Mammary microvascular endothelial cell (primary cell): ENCODE measurements around the gene TEN1. TPM values are rescaled to one million over a fixed set of nuclear protein-coding genes. Genes with fewer than 3 reads are reported as not detected.

Experiments
- total RNA-seq: library from RNA; depleted of rRNA; stranded (reverse); fragments of >200 nt; gene quantifications from 2 replicates; pipeline ENCODE4 v1.2.3, GENCODE V29; 2015

TEN1 gene, protein sequence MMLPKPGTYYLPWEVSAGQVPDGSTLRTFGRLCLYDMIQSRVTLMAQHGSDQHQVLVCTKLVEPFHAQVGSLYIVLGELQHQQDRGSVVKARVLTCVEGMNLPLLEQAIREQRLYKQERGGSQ
- 13.9 and 23.3 TPM in 2 replicates for total RNA-seq

DNA sequence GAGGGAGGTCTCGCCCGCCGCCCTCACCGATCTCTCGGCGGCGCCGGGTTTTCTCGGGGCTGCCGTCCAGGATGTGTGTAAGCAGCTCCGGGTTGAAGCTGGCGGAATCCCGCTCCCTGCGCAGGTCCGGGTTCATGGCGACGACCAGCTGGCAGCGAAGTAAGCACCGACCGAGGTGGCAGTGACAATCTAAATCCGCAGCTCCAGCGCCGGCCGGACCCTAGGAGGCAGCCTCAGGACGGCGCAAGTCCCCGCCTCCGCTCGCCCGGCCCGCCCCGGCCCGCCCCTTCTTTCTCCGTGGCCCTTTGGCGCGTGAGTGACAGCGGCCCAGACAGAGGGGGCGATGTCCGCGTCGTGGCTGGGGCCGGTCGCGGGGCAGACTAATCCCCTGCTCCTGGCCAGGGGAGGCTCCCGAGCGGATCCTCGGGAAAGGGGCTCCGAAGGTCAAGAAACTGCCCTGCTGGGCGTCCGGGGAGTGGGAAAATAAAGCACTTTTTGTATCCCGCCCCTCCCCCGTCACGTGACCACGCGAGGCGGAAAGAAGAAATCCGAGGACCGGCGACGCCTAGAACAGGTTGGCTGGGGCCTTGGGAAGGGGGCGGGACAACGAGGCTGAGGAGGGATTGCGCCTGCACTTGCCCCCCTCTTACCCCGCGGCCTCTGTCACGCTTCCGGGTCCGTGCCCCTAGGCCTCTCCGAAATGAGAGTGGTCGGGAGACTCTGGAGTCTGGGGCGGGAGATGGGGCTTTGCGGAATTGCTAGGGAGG is at the start of gene TEN1, which contains the start of gene ACOX1:
TSS of gene TEN1 (plus strand) at position 303 of the 767 bp plus-strand sequence. CDS start 6,953 bp downstream, outside the sequence.
TSS of gene ACOX1 (minus strand) at position 229 of the 767 bp plus-strand sequence. CDS start at position 136, 93 bp downstream.

DNA sequence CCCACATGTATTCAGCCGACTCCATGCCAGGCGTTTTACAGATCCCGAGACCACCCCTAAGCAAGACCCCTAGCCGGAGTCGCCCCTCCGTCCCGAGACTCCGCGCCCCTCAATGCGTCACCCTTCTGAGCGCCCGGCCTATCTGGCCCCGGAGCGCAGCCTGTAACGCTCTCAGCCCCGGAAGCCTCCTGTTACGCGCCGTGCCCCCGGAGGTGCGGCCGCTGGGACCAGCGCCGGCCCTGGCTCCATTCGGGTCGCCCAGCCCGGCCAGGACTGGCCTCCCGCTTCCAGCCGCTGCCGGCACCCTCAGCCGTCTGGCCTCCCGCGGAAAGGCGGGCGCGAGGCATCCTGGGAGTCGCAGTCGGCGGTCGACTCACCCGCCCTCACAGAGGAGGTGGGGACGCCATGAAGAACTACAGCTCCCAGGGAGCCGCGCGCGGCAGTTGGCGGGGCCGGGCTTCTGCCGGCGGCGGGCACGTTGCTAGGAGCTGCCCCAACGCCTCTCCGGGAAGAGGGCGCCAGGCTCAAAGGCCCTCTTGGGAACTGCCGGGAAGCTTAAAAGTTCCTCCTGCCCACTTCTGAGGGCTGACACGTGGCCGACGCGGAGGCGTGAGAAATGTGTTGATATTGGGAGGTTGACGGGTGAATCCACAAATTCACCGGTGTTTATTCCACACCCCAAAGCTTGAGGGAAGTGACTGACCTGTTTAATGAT is 38.2 kb upstream of the TEN1 start, which contains the start of gene FBF1:
TSS of gene FBF1 (minus strand) at position 316 of the 715 bp plus-strand sequence. CDS start 2,893 bp downstream, outside the sequence.

GRCh38 chr17:76000755-76001521 is 21.9 kb downstream of the TEN1 start, which contains the start of gene CDK3:
Gene CDK3, plus strand, starts transcription at chr17:76000855. Its CDS starts 571 bp downstream, at chr17:76001426.

GRCh38 chr17:76027159-76027839 is 48.3 kb downstream of the TEN1 start, which contains the start of gene EVPL:
Gene EVPL, minus strand, starts transcription at chr17:76027306. Its CDS starts 108 bp downstream, at chr17:76027198.

Other genes with a start within 250 kb of the TEN1 start
- 48.8 and 52.0 TPM in 2 replicates for gene GALK1, start 214.0 kb upstream of the TEN1 start, total RNA-seq
- gene UNK, start 194.4 kb upstream of the TEN1 start, total RNA-seq, result 15.8 and 24.3 TPM in 2 replicates
- 1.2 and 1.8 TPM in 2 replicates for gene UNC13D, start 134.8 kb upstream of the TEN1 start, total RNA-seq
- gene WBP2, start 123.9 kb upstream of the TEN1 start, total RNA-seq, result 59.4 and 61.8 TPM in 2 replicates
- 62.8 and 64.3 TPM in 2 replicates for gene TRIM47, start 100.7 kb upstream of the TEN1 start, total RNA-seq
- gene TRIM65, start 82.3 kb upstream of the TEN1 start, total RNA-seq, result 30.6 and 32.7 TPM in 2 replicates
- gene MRPL38, start 74.4 kb upstream of the TEN1 start, total RNA-seq, result 31.1 and 31.8 TPM in 2 replicates
- 3.5 and 3.8 TPM in 2 replicates for gene FBF1, start 38.2 kb upstream of the TEN1 start, total RNA-seq
- 28.8 and 34.1 TPM in 2 replicates for gene ACOX1, start 74 bp upstream of the TEN1 start, total RNA-seq
- 1.3 and 3.1 TPM in 2 replicates for gene CDK3, start 21.6 kb downstream of the TEN1 start, total RNA-seq
- gene EVPL, start 48.1 kb downstream of the TEN1 start, total RNA-seq, result 0.05 TPM in 1 of 2 replicates, not detected in the other
- 29.2 and 33.5 TPM in 2 replicates for gene SRP68, start 93.3 kb downstream of the TEN1 start, total RNA-seq
- 0.13 TPM in 1 of 2 replicates, not detected in the other for gene GALR2, start 95.5 kb downstream of the TEN1 start, total RNA-seq
- gene ZACN, start 99.9 kb downstream of the TEN1 start, total RNA-seq, result not detected in 2 replicates
- gene EXOC7, start 124.5 kb downstream of the TEN1 start, total RNA-seq, result 60.7 and 68.0 TPM in 2 replicates
- not detected in 2 replicates for gene FOXJ1, start 162.0 kb downstream of the TEN1 start, total RNA-seq